H9 (cell line): ENCODE measurements around the gene ARPC5. TPM values are rescaled to one million over a fixed set of nuclear protein-coding genes. Genes with fewer than 3 reads are reported as not detected.

ENCODE experiments used
- DNase-seq: peaks from one replicate; pipeline ENCODE4 v3.0.0-alpha.2; 2017
- H2AFZ ChIP-seq: one replicate; pipeline ENCODE4 v1.6.1; 2013; ENCODE audit warnings: mild to moderate bottlenecking, low read length, control low read depth, moderate library complexity
- H2AK5ac ChIP-seq: 2 replicates; pipeline ENCODE4 v1.6.1; 2013; ENCODE audit warnings: low read length, control low read depth, mixed read lengths; ENCODE audit not compliant: insufficient read length
- H2BK120ac ChIP-seq: one replicate; pipeline ENCODE4 v1.6.1; 2013; ENCODE audit warnings: low read depth, mild to moderate bottlenecking, low read length, control low read depth, inconsistent platforms; ENCODE audit not compliant: poor library complexity, severe bottlenecking
- H2BK12ac ChIP-seq: 2 replicates; pipeline ENCODE4 v1.6.1; 2013; ENCODE audit warnings: low read length, control low read depth, mixed read lengths, low read depth; ENCODE audit not compliant: insufficient read length
- H2BK15ac ChIP-seq: 2 replicates; pipeline ENCODE4 v1.6.1; 2013; ENCODE audit warnings: low read depth, low read length, control low read depth
- H2BK20ac ChIP-seq: one replicate; pipeline ENCODE4 v1.6.1; 2013; ENCODE audit warnings: low read depth, mild to moderate bottlenecking, low read length, control low read depth, inconsistent platforms; ENCODE audit not compliant: poor library complexity, severe bottlenecking
- H2BK5ac ChIP-seq: 2 replicates; pipeline ENCODE4 v1.6.1; 2013; ENCODE audit warnings: low read length, control low read depth, mixed read lengths; ENCODE audit not compliant: insufficient read length
- H3K14ac ChIP-seq: 2 replicates; pipeline ENCODE4 v1.6.1; 2013; ENCODE audit warnings: low read length, control low read depth; ENCODE audit not compliant: insufficient read depth
- H3K18ac ChIP-seq: 2 replicates; pipeline ENCODE4 v1.6.1; 2013; ENCODE audit warnings: low read depth, mild to moderate bottlenecking, mixed read lengths, low read length, control low read depth; ENCODE audit not compliant: insufficient read length
- H3K23ac ChIP-seq: 2 replicates; pipeline ENCODE4 v1.6.1; 2013; ENCODE audit warnings: low read length, control low read depth, mixed read lengths, low read depth; ENCODE audit not compliant: insufficient read length
- H3K23me2 ChIP-seq: 2 replicates; pipeline ENCODE4 v1.6.1; 2013; ENCODE audit warnings: low read depth, mild to moderate bottlenecking, mixed read lengths, low read length, control low read depth; ENCODE audit not compliant: insufficient read length, poor library complexity, severe bottlenecking
- H3K27ac ChIP-seq: 2 replicates; pipeline ENCODE4 v1.5.1; 2013; ENCODE audit warnings: low read length, control low read depth, mixed read lengths, low read depth; ENCODE audit not compliant: insufficient read length
- H3K27me3 ChIP-seq: 2 replicates; pipeline ENCODE4 v1.6.1; 2013; ENCODE audit warnings: low read length, control low read depth, inconsistent platforms; ENCODE audit not compliant: insufficient read depth
- H3K4ac ChIP-seq: 2 replicates; pipeline ENCODE4 v1.6.1; 2013; ENCODE audit warnings: low read depth, mild to moderate bottlenecking, control low read depth, inconsistent platforms, low read length, moderate library complexity
- H3K4me1 ChIP-seq: 2 replicates; pipeline ENCODE4 v1.6.1; 2013; ENCODE audit warnings: low read length, control low read depth, inconsistent platforms; ENCODE audit not compliant: insufficient read depth
- H3K4me2 ChIP-seq: 2 replicates; pipeline ENCODE4 v1.6.1; 2013; ENCODE audit warnings: low read length, control low read depth, mixed read lengths; ENCODE audit not compliant: insufficient read length, insufficient read depth
- H3K56ac ChIP-seq: 2 replicates; pipeline ENCODE4 v1.6.1; 2013; ENCODE audit warnings: low read depth, mild to moderate bottlenecking, mixed read lengths, low read length, control low read depth; ENCODE audit not compliant: insufficient read length
- H3K79me1 ChIP-seq: 2 replicates; pipeline ENCODE4 v1.6.1; 2013; ENCODE audit warnings: low read depth, mild to moderate bottlenecking, moderate library complexity, low read length, control low read depth, inconsistent platforms; ENCODE audit not compliant: insufficient read depth, poor library complexity, severe bottlenecking
- H3K79me2 ChIP-seq: 2 replicates; pipeline ENCODE4 v1.6.1; 2013; ENCODE audit warnings: low read length, control low read depth, inconsistent platforms; ENCODE audit not compliant: insufficient read depth
- H3K9ac ChIP-seq: 2 replicates; pipeline ENCODE4 v1.6.1; 2013; ENCODE audit warnings: low read length, control low read depth, mixed read lengths; ENCODE audit not compliant: insufficient read length; ENCODE audit errors: extremely low read depth
- H3K9me3 ChIP-seq: one replicate; pipeline ENCODE4 v1.6.1; 2013; ENCODE audit warnings: low read depth, low read length, inconsistent platforms; ENCODE audit not compliant: control insufficient read depth
- H3T11ph ChIP-seq: one replicate; pipeline ENCODE4 v1.6.1; 2013; ENCODE audit warnings: mild to moderate bottlenecking, low read length, control low read depth, inconsistent platforms
- H4K20me1 ChIP-seq: one replicate; pipeline ENCODE4 v1.6.1; 2013; ENCODE audit not compliant: control insufficient read depth, insufficient read length, insufficient read depth
- H4K5ac ChIP-seq: 2 replicates; pipeline ENCODE4 v1.6.1; 2013; ENCODE audit warnings: low read depth, mild to moderate bottlenecking, mixed read lengths, low read length, control low read depth; ENCODE audit not compliant: insufficient read length
- H4K8ac ChIP-seq: replicated peaks from 2 replicates; pipeline ENCODE4 v1.6.1; 2013; ENCODE audit warnings: low read length, control low read depth, mixed read lengths, low read depth; ENCODE audit not compliant: insufficient read length
- H4K91ac ChIP-seq: 2 replicates; pipeline ENCODE4 v1.6.1; 2013; ENCODE audit warnings: low read depth, mild to moderate bottlenecking, moderate library complexity, mixed read lengths, low read length, control low read depth; ENCODE audit not compliant: insufficient read length
- H3K27ac Mint-ChIP-seq, 3 experiments: 2 replicates in 2 of 3; 3 replicates in 1 of 3; pipeline ENCODE4 v1.8.0; 2020 to 2021; ENCODE audit warnings: mixed read lengths in 3 of 3, mild to moderate bottlenecking in 1 of 3, moderate library complexity in 1 of 3
- H3K27me3 Mint-ChIP-seq: 2 replicates; pipeline ENCODE4 v1.8.0; 2021; ENCODE audit warnings: low read depth, mild to moderate bottlenecking, moderate library complexity, mixed read lengths
- H3K36me3 Mint-ChIP-seq, 3 experiments: 2 replicates in 2 of 3; 3 replicates in 1 of 3; pipeline ENCODE4 v1.8.0; 2020 to 2021; ENCODE audit warnings: low read depth in 3 of 3, mixed read lengths in 3 of 3; ENCODE audit not compliant: insufficient read depth in 1 of 3
- H3K4me1 Mint-ChIP-seq, 2 experiments: 2 replicates each; pipeline ENCODE4 v1.8.0; 2020; ENCODE audit warnings: mixed read lengths in 2 of 2
- H3K4me3 Mint-ChIP-seq, 2 experiments: 2 replicates in 1 of 2; 3 replicates in 1 of 2; pipeline ENCODE4 v1.8.0; 2020 to 2021; ENCODE audit warnings: mild to moderate bottlenecking in 2 of 2, mixed read lengths in 2 of 2, moderate library complexity in 1 of 2
- H3K9me3 Mint-ChIP-seq, 2 experiments: 2 replicates in 1 of 2; 3 replicates in 1 of 2; pipeline ENCODE4 v1.8.0; 2020; ENCODE audit warnings: mild to moderate bottlenecking in 2 of 2, mixed read lengths in 2 of 2, moderate library complexity in 1 of 2
- CTCF ChIP-seq: fragments of 200-600 bp; sonication (generic); conservative IDR thresholded peaks from 3 replicates; pipeline ENCODE4 v1.8.0; 2021; ENCODE audit warnings: antibody characterized with exemption, mild to moderate bottlenecking
- WGBS: extraction: QIAGEN DNeasy Blood & Tissue Kit; methylation state at CpG from one replicate; pipeline ENCODE4 v1.1.7; 2013; ENCODE audit warnings: missing lambda C conversion rate, low lambda C conversion rate, mixed read lengths; ENCODE audit not compliant: insufficient read length; ENCODE audit errors: extremely low coverage; 5-methylcytosine and 5-hydroxymethylcytosine counted together
- total RNA-seq: library from RNA; stranded (reverse); gene quantifications from 2 replicates; pipeline ENCODE4 v1.2.1, GENCODE V29; 2021

ARPC5 gene
- total RNA-seq, 1 experiment from 2014 or later: 67.7 TPM

DNA sequence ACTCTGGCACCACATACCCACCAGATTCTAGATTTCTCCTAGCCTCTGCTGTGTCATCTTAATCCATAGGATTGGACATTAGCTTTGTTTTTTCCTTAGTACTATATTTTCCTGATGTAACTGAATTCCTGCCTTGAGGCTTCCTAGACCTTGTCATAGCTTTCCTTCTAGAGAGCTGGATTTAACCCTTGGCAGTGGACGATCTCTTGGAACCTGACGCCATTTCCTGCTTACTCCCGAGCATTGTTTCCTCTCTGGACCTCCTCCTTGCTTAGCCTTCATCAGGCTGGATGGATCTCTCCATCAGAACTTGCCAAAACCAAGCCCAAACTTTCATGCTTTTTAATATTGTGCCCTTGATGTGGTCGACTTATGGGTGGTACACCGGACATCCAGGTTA is 16.0 kb upstream of the ARPC5 start:
- H4K91ac ChIP-seq: no peak overlapping the region
- Mint-ChIP-seq H3K27ac (no peak overlapping the region), H3K9me3 (no peaks in the 10 kb centered on the region; a peak in 2 of 5 replicates), H3K4me3 (no peak overlapping the region), H3K27me3 (no peaks in the 10 kb centered on the region), H3K4me1 (peaks cover 6 to 7% of the 10 kb centered on the region in 2 experiments), H3K36me3 (no peaks in the 10 kb centered on the region)
- no peaks in the 10 kb centered on the region for H3K79me1 ChIP-seq
- TF ChIP-seq CTCF: no peak
- H3K9me3 ChIP-seq: no peaks in the 10 kb centered on the region
- no peak overlapping the region for H3K9ac ChIP-seq
- DNase-seq: no peak
- H2BK5ac ChIP-seq: no peak overlapping the region
- no peak overlapping the region for H2AK5ac ChIP-seq
- H3K4me2 ChIP-seq: no peak overlapping the region
- no peaks in the 10 kb centered on the region for H3K27me3 ChIP-seq
- H3K18ac ChIP-seq: no peak overlapping the region
- no peaks in the 10 kb centered on the region for H3K79me2 ChIP-seq
- no peak overlapping the region for H3K56ac ChIP-seq
- no peak overlapping the region for H2BK15ac ChIP-seq
- no peak overlapping the region for H4K5ac ChIP-seq
- H2AFZ ChIP-seq: no peak overlapping the region
- H3T11ph ChIP-seq: no peak overlapping the region
- H3K14ac ChIP-seq: no peak overlapping the region
- H2BK12ac ChIP-seq: no peak overlapping the region
- no peak overlapping the region for H4K8ac ChIP-seq
- H2BK20ac ChIP-seq: no peak overlapping the region
- no peaks in the 10 kb centered on the region for H3K4me1 ChIP-seq
- H2BK120ac ChIP-seq: no peak overlapping the region
- WGBS: no CpG with 5 or more reads among the region's 5 CpGs
- H3K4ac ChIP-seq: no peak overlapping the region
- H4K20me1 ChIP-seq: no peaks in the 10 kb centered on the region
- no peak overlapping the region for H3K27ac ChIP-seq
- H3K23ac ChIP-seq: no peak overlapping the region
- H3K23me2 ChIP-seq: no peaks in the 10 kb centered on the region
